ENCODE data around the gene SLC22A9.
"Not testable (repeated sequence)": the region's sequence is repeated elsewhere in the genome, so short reads cannot be mapped to it uniquely, and the experiment has no call there.

SLC22A9 gene

GRCh38 chr11:63369165-63369970 is at the start of gene SLC22A9:
TSS of gene SLC22A9 (plus strand) at chr11:63369785. CDS start at chr11:63370057, 272 bp downstream.
- DNase-seq (ENCODE audit: low read depth, low spot score), result no peak

GRCh38 chr11:63321723-63322122 is 47.9 kb upstream of the SLC22A9 start:
- no peak for DNase-seq (ENCODE audit: low read depth, low spot score)

- not testable (repeated sequence) for DNase-seq (ENCODE audit: low read depth, low spot score)
Measured at GRCh38 chr11:63335089-63335488, 34.5 kb upstream of the SLC22A9 start.

GRCh38 chr11:63337070-63337469 is 32.5 kb upstream of the SLC22A9 start:
- no peak for DNase-seq (ENCODE audit: low read depth, low spot score)

- no peak for DNase-seq (ENCODE audit: low read depth, low spot score)
Measured at GRCh38 chr11:63343130-63343529, 26.5 kb upstream of the SLC22A9 start.

- DNase-seq (ENCODE audit: low read depth, low spot score), result no peak
Measured at GRCh38 chr11:63352144-63352543, 17.4 kb upstream of the SLC22A9 start.

GRCh38 chr11:63362196-63362793 is 7.3 kb upstream of the SLC22A9 start:
- no peak for DNase-seq (ENCODE audit: low read depth, low spot score)

- DNase-seq (ENCODE audit: low read depth, low spot score), result no peak
Measured at GRCh38 chr11:63369971-63370588, 495 bp downstream of the SLC22A9 start.

- no peak for DNase-seq (ENCODE audit: low read depth, low spot score)
Measured at GRCh38 chr11:63371396-63371795, 1.8 kb downstream of the SLC22A9 start.

GRCh38 chr11:63375434-63375833 is 5.8 kb downstream of the SLC22A9 start:
- no peak for DNase-seq (ENCODE audit: low read depth, low spot score)

- DNase-seq (ENCODE audit: low read depth, low spot score), result no peak
Measured at GRCh38 chr11:63380130-63380529, 10.5 kb downstream of the SLC22A9 start.

GRCh38 chr11:63395697-63396096 is 26.1 kb downstream of the SLC22A9 start:
- no peak for DNase-seq (ENCODE audit: low read depth, low spot score)

GRCh38 chr11:63404161-63404935 is 34.8 kb downstream of the SLC22A9 start:
- no peak for DNase-seq (ENCODE audit: low read depth, low spot score)

GRCh38 chr11:63405114-63405513 is 35.5 kb downstream of the SLC22A9 start:
- no peak for DNase-seq (ENCODE audit: low read depth, low spot score)

GRCh38 chr11:63406458-63406857 is 36.9 kb downstream of the SLC22A9 start:
- no peak for DNase-seq (ENCODE audit: low read depth, low spot score)

GRCh38 chr11:63417174-63417852 is 47.7 kb downstream of the SLC22A9 start:
- DNase-seq (ENCODE audit: low read depth, low spot score), result no peak

GRCh38 chr11:63427971-63428508 is 58.5 kb downstream of the SLC22A9 start:
- DNase-seq (ENCODE audit: low read depth, low spot score), result no peak

GRCh38 chr11:63430731-63431130 is 61.1 kb downstream of the SLC22A9 start:
- DNase-seq (ENCODE audit: low read depth, low spot score), result not testable (repeated sequence)

GRCh38 chr11:63435351-63435750 is 65.8 kb downstream of the SLC22A9 start:
- not testable (repeated sequence) for DNase-seq (ENCODE audit: low read depth, low spot score)

GRCh38 chr11:63435831-63436230 is 66.2 kb downstream of the SLC22A9 start:
- DNase-seq (ENCODE audit: low read depth, low spot score), result not testable (repeated sequence)

- DNase-seq (ENCODE audit: low read depth, low spot score), result no peak
Measured at GRCh38 chr11:63443714-63444113, 74.1 kb downstream of the SLC22A9 start.
